Stimulated activated CD4-positive, alpha-beta T cell treated with anti-CD3 and anti-CD28 coated beads, Interleukin-4, amount 100 ng/mL, for 24 hours (primary cell): ENCODE measurements around the gene AATF.
A peak's percentile ranks its signal among the peaks of the same experiment; 100 is the strongest.

Source experiments
- DNase-seq: peaks from one replicate; pipeline ENCODE4 v3.0.0-alpha.2; 2020

AATF gene

GRCh38 chr17:36948717-36949460 lies at the start of gene AATF:
TSS of gene AATF (plus strand) at chr17:36948954. CDS start at chr17:36949126, 172 bp downstream.
- peak; percentile 95 for DNase-seq

GRCh38 chr17:36899250-36900159 lies 49.2 kb upstream of the AATF start:
- no peak for DNase-seq

- DNase-seq = no peak
Observed at GRCh38 chr17:36900160-36900512, 48.6 kb upstream of the AATF start.

- no peak for DNase-seq
Observed at GRCh38 chr17:36901506-36901905, 47.2 kb upstream of the AATF start.

GRCh38 chr17:36907407-36907806 lies 41.3 kb upstream of the AATF start:
- no peak for DNase-seq

GRCh38 chr17:36910513-36910912 lies 38.2 kb upstream of the AATF start:
- DNase-seq = no peak

- DNase-seq = no peak
Observed at GRCh38 chr17:36911001-36911400, 37.8 kb upstream of the AATF start.

- DNase-seq = no peak
Observed at GRCh38 chr17:36913132-36913531, 35.6 kb upstream of the AATF start.

- DNase-seq = no peak
Observed at GRCh38 chr17:36918211-36918691, 30.5 kb upstream of the AATF start.

- no peak for DNase-seq
Observed at GRCh38 chr17:36919407-36919968, 29.3 kb upstream of the AATF start.

- peak; percentile 35 for DNase-seq
Observed at GRCh38 chr17:36920032-36921005, 28.4 kb upstream of the AATF start.

GRCh38 chr17:36921095-36921851 lies 27.5 kb upstream of the AATF start:
- DNase-seq = peak; percentile 78

- no peak for DNase-seq
Observed at GRCh38 chr17:36922175-36922574, 26.6 kb upstream of the AATF start.

- DNase-seq = no peak
Observed at GRCh38 chr17:36923814-36924221, 24.9 kb upstream of the AATF start.

GRCh38 chr17:36926226-36926625 lies 22.5 kb upstream of the AATF start:
- DNase-seq = no peak

GRCh38 chr17:36926701-36927100 lies 22.1 kb upstream of the AATF start:
- no peak for DNase-seq

GRCh38 chr17:36928471-36929345 lies 20.0 kb upstream of the AATF start:
- DNase-seq = no peak

- DNase-seq = no peak
Observed at GRCh38 chr17:36929851-36930582, 18.7 kb upstream of the AATF start.

GRCh38 chr17:36930583-36930900 lies 18.2 kb upstream of the AATF start:
- DNase-seq = no peak

GRCh38 chr17:36931096-36931696 lies 17.6 kb upstream of the AATF start:
- no peak for DNase-seq
